Measurements from ENCODE around the gene BAIAP2. TPM values are rescaled to one million over a fixed set of nuclear protein-coding genes. Genes with fewer than 3 reads are reported as not detected.

Gene BAIAP2
- total and polyA plus RNA-seq, 12 donors = 9.5 to 25.8 (median 15.6) TPM

- no peak for ATAC-seq
- 88 to 93% methylated on average over 39 of the region's 39 CpGs for WGBS, 2 donors
- no peak overlapping the region for H3K4me3 ChIP-seq
- no peaks in the 10 kb centered on the region for H3K27me3 ChIP-seq
- H3K9me3 ChIP-seq = no peaks in the 10 kb centered on the region
- no peak for DNase-seq
- H3K36me3 ChIP-seq = no peaks in the 10 kb centered on the region
- TF ChIP-seq CTCF (IDR thresholded peaks at IDR 0.05) = no peak
- no peak overlapping the region for H3K27ac ChIP-seq
- H3K4me1 ChIP-seq = peaks cover 0 to 31% (median 12%) of the 10 kb centered on the region in 9 donors
- intact Hi-C loops (cut with DNase I) = no loop called here
These were observed 123.1 kb downstream of the BAIAP2 start for GRCh38 chr17:81157848-81158687.

GRCh38 chr17:81158688-81159590 is 124.0 kb downstream of the BAIAP2 start:
- 91% methylated on average over 43 of the region's 43 CpGs for WGBS, 2 donors
- Histone ChIP-seq H3K36me3 (no peaks in the 10 kb centered on the region), H3K9me3 (no peaks in the 10 kb centered on the region), H3K4me3 (peak overlapping the region in 3 of 10 donors; percentile 57 to 61 (median 58)), H3K27ac (no peak overlapping the region), H3K4me1 (peaks cover 0 to 23% (median 12%) of the 10 kb centered on the region in 9 donors), H3K27me3 (peaks cover 0 to 7% (median 0%) of the 10 kb centered on the region in 7 donors)
- TF ChIP-seq CTCF (IDR thresholded peaks at IDR 0.05) = no peak
- ATAC-seq (no peak), DNase-seq (no peak)
- intact Hi-C loops (cut with DNase I) = no loop called here

- H3K4me1 ChIP-seq = peaks cover 0 to 20% (median 11%) of the 10 kb centered on the region in 9 donors
- no peaks in the 10 kb centered on the region for H3K9me3 ChIP-seq
- H3K36me3 ChIP-seq = no peaks in the 10 kb centered on the region
- H3K27ac ChIP-seq = peak overlapping the region; percentile 18 to 91 (median 74)
- intact Hi-C loops (cut with DNase I) = no loop called here
- H3K4me3 ChIP-seq = peak overlapping the region in 9 of 10 donors; percentile 30 to 61 (median 53)
- peaks cover 0 to 15% (median 1%) of the 10 kb centered on the region in 7 donors for H3K27me3 ChIP-seq
- DNase-seq (no peak), ATAC-seq (peak in 5 of 8 donors; percentile 6 to 19 (median 16))
- 62 to 66% methylated on average over 21 to 25 of the region's 25 CpGs for WGBS, 2 donors
- TF ChIP-seq CTCF (IDR thresholded peaks at IDR 0.05) = no peak
These were observed 124.8 kb downstream of the BAIAP2 start for GRCh38 chr17:81159611-81160265.

- no peak for TF ChIP-seq CTCF (IDR thresholded peaks at IDR 0.05)
- Histone ChIP-seq H3K27me3 (peaks cover 0 to 21% (median 7%) of the 10 kb centered on the region in 7 donors), H3K36me3 (no peaks in the 10 kb centered on the region), H3K4me1 (peaks cover 0 to 21% (median 12%) of the 10 kb centered on the region in 9 donors), H3K4me3 (peak overlapping the region in 9 of 10 donors; percentile 30 to 61 (median 53)), H3K9me3 (no peaks in the 10 kb centered on the region), H3K27ac (peak overlapping the region; percentile 18 to 91 (median 74))
- intact Hi-C loops (cut with DNase I) = no loop called here
- WGBS, 2 donors = 36 to 37% methylated on average over 28 of the region's 28 CpGs
- DNase-seq (peak; percentile 64 to 66), ATAC-seq (peak; percentile 40 to 89 (median 74))
These were observed 125.4 kb downstream of the BAIAP2 start for GRCh38 chr17:81160306-81160705.

Data from heart right ventricle (tissue), 16 donors.